ENCODE results near the gene ATP1B3. TPM values are rescaled to one million over a fixed set of nuclear protein-coding genes. Genes with fewer than 3 reads are reported as not detected.
A peak's percentile ranks its signal among the peaks of the same experiment; 100 is the strongest.

ATP1B3 gene
- total and polyA plus RNA-seq, 9 of the 15 experiments (the other 6 are each of a cell fraction or from before 2014, with no cell fraction given) = 48.3 to 202 (median 123) TPM

DNA sequence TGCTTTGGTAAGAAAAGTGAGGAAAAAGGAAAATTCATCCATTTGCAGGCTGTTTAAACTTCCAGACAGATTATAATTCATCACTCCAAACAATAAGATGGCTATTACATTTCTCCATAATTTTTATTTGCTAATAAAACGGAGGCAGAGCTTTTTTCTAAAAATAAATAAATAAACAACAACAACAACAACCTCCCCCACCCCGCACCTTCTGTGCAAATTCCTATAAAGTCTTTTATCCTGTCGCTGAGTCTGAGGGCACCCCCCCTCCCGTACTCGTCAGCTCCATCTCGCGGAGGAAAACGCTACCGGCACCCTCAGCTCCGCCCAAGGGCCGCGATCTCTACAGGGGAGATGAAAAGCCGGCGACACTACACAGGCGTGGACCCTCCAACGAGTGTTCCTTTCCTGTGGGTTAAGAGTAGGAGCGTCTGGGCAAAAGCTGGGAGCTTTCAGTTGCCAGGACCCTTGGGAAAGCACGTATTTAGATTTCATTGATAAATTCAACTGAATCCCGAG lies 1.0 kb upstream of the ATP1B3 start (continued):
- TF ChIP-seq ZNF740 (CRISPR knock-in tag; IDR thresholded peaks at IDR 0.05) = peak; percentile 100
- TF ChIP-seq ZNF740 (tag; IDR thresholded peaks at IDR 0.05) = peak in 1 of 2 experiments; percentile 99; a peak in 2 of 4 replicates
- TF ChIP-seq, protein P1, sequence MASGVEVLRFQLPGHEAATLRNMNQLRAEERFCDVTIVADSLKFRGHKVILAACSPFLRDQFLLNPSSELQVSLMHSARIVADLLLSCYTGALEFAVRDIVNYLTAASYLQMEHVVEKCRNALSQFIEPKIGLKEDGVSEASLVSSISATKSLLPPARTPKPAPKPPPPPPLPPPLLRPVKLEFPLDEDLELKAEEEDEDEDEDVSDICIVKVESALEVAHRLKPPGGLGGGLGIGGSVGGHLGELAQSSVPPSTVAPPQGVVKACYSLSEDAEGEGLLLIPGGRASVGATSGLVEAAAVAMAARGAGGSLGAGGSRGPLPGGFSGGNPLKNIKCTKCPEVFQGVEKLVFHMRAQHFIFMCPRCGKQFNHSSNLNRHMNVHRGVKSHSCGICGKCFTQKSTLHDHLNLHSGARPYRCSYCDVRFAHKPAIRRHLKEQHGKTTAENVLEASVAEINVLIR (CRISPR knock-in tag; IDR thresholded peaks at IDR 0.05) = no peak
- TF ChIP-seq ZNF121 (CRISPR knock-in tag; conservative IDR thresholded peaks at IDR 0.05) = no peak
- no peak for TF ChIP-seq SIX5 (IDR thresholded peaks at IDR 0.05; ENCODE audit: borderline replicate concordance in 1 of 2, insufficient read depth in 1 of 2, low read depth in 1 of 2, low read length in 2 of 2)
- TF ChIP-seq, protein P2, sequence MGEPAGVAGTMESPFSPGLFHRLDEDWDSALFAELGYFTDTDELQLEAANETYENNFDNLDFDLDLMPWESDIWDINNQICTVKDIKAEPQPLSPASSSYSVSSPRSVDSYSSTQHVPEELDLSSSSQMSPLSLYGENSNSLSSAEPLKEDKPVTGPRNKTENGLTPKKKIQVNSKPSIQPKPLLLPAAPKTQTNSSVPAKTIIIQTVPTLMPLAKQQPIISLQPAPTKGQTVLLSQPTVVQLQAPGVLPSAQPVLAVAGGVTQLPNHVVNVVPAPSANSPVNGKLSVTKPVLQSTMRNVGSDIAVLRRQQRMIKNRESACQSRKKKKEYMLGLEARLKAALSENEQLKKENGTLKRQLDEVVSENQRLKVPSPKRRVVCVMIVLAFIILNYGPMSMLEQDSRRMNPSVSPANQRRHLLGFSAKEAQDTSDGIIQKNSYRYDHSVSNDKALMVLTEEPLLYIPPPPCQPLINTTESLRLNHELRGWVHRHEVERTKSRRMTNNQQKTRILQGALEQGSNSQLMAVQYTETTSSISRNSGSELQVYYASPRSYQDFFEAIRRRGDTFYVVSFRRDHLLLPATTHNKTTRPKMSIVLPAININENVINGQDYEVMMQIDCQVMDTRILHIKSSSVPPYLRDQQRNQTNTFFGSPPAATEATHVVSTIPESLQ (CRISPR knock-in tag; IDR thresholded peaks at IDR 0.05) = no peak
- TF ChIP-seq, protein P3, sequence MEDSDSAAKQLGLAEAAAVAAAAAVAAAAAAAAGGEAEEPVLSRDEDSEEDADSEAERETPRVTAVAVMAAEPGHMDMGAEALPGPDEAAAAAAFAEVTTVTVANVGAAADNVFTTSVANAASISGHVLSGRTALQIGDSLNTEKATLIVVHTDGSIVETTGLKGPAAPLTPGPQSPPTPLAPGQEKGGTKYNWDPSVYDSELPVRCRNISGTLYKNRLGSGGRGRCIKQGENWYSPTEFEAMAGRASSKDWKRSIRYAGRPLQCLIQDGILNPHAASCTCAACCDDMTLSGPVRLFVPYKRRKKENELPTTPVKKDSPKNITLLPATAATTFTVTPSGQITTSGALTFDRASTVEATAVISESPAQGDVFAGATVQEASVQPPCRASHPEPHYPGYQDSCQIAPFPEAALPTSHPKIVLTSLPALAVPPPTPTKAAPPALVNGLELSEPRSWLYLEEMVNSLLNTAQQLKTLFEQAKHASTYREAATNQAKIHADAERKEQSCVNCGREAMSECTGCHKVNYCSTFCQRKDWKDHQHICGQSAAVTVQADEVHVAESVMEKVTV (CRISPR knock-in tag; IDR thresholded peaks at IDR 0.05) = peak; percentile 64
- 0 out of 4 replicates have a peak, but pooled peaks of 1 of the 2 experiments have one; percentile 30 for TF ChIP-seq SRF (CRISPR knock-in tag; IDR thresholded peaks at IDR 0.05)
- TF ChIP-seq NUFIP1 (IDR thresholded peaks at IDR 0.05; ENCODE audit: partially characterized antibody) = no peak
- no peak for TF ChIP-seq ZBTB9 (CRISPR knock-in tag; IDR thresholded peaks at IDR 0.05)
- no peak for TF ChIP-seq ZNF253 (CRISPR knock-in tag; conservative IDR thresholded peaks at IDR 0.05)
- TF ChIP-seq STAG1 (CRISPR knock-in tag; IDR thresholded peaks at IDR 0.05; ENCODE audit: borderline replicate concordance) = no peak
- TF ChIP-seq RNF219 (CRISPR knock-in tag; IDR thresholded peaks at IDR 0.05) = no peak
- no peak for TF ChIP-seq HDGF (IDR thresholded peaks at IDR 0.05)
- TF ChIP-seq, protein P4, sequence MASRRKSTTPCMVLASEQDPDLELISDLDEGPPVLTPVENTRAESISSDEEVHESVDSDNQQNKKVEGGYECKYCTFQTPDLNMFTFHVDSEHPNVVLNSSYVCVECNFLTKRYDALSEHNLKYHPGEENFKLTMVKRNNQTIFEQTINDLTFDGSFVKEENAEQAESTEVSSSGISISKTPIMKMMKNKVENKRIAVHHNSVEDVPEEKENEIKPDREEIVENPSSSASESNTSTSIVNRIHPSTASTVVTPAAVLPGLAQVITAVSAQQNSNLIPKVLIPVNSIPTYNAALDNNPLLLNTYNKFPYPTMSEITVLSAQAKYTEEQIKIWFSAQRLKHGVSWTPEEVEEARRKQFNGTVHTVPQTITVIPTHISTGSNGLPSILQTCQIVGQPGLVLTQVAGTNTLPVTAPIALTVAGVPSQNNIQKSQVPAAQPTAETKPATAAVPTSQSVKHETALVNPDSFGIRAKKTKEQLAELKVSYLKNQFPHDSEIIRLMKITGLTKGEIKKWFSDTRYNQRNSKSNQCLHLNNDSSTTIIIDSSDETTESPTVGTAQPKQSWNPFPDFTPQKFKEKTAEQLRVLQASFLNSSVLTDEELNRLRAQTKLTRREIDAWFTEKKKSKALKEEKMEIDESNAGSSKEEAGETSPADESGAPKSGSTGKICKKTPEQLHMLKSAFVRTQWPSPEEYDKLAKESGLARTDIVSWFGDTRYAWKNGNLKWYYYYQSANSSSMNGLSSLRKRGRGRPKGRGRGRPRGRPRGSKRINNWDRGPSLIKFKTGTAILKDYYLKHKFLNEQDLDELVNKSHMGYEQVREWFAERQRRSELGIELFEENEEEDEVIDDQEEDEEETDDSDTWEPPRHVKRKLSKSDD (conservative IDR thresholded peaks at IDR 0.05; ENCODE audit: low read length) = 0 out of 2 replicates have a peak, but pooled peaks have one; percentile 24
